SK-N-SH treated with all-trans-retinoic acid at 6 μM for 48 hours (cell line): ENCODE measurements around the gene KRT20.
A peak's percentile ranks its signal among the peaks of the same experiment; 100 is the strongest.
"Not testable (repeated sequence)": the region's sequence is repeated elsewhere in the genome, so short reads cannot be mapped to it uniquely, and the experiment has no call there.

Experiments
- ATAC-seq: fragments of 200-7000 bp; cut with Tn5 transposase; 3 replicates; pipeline ENCODE4 v1.9.1; 2020; ENCODE audit warnings: mild to moderate bottlenecking, moderate library complexity
- ARNTL ChIP-seq: fragments of 450-650 bp; formaldehyde crosslinking; IDR thresholded peaks from 2 replicates; pipeline ENCODE4 v1.5.0; 2020; ENCODE audit warnings: low read depth, mild to moderate bottlenecking, moderate library complexity, borderline replicate concordance
- BACH2 ChIP-seq: fragments of 250-450 bp; sonication (Bioruptor Pico); IDR thresholded peaks from 2 replicates; pipeline ENCODE4 v1.9.0; 2021; ENCODE audit warnings: mild to moderate bottlenecking, borderline replicate concordance
- CSDC2 ChIP-seq: fragments of 250-450 bp; sonication (Bioruptor Pico); IDR thresholded peaks from 2 replicates; pipeline ENCODE4 v1.5.0; 2020; ENCODE audit warnings: mild to moderate bottlenecking, moderate library complexity
- ESRRG ChIP-seq: fragments of 250-450 bp; sonication (Bioruptor Pico); IDR thresholded peaks from 2 replicates; pipeline ENCODE4 v1.6.1; 2021; ENCODE audit warnings: mild to moderate bottlenecking
- GLIS3 ChIP-seq: fragments of 250-450 bp; sonication (Bioruptor Pico); IDR thresholded peaks from 2 replicates; pipeline ENCODE4 v1.5.0; 2020; ENCODE audit warnings: mild to moderate bottlenecking, moderate library complexity
- ISL1 ChIP-seq: fragments of 250-450 bp; sonication (Bioruptor Pico); IDR thresholded peaks from 2 replicates; pipeline ENCODE4 v2.1.2; 2022; ENCODE audit warnings: mild to moderate bottlenecking, moderate library complexity
- PPARA ChIP-seq: fragments of 250-450 bp; sonication (Bioruptor Pico); IDR thresholded peaks from 2 replicates; pipeline ENCODE4 v1.5.0; 2020; ENCODE audit warnings: mild to moderate bottlenecking, borderline replicate concordance
- SNAI2 ChIP-seq: fragments of 250-450 bp; sonication (Bioruptor Pico); IDR thresholded peaks from 2 replicates; pipeline ENCODE4 v1.5.0; 2020; ENCODE audit warnings: mild to moderate bottlenecking, moderate library complexity
- TOX ChIP-seq: fragments of 250-450 bp; sonication (Bioruptor Pico); IDR thresholded peaks from 2 replicates; pipeline ENCODE4 v1.8.0; 2021; ENCODE audit warnings: mild to moderate bottlenecking, moderate library complexity, borderline replicate concordance
- ZC3H10 ChIP-seq: fragments of 250-450 bp; sonication (Bioruptor Pico); IDR thresholded peaks from 2 replicates; pipeline ENCODE4 v1.5.1; 2021; ENCODE audit warnings: mild to moderate bottlenecking, moderate library complexity
- ZFP3 ChIP-seq: fragments of 250-450 bp; sonication (Bioruptor Pico); IDR thresholded peaks from 2 replicates; pipeline ENCODE4 v1.5.0; 2020; ENCODE audit warnings: mild to moderate bottlenecking, moderate library complexity
- ZFP30 ChIP-seq: fragments of 450-650 bp; formaldehyde crosslinking; IDR thresholded peaks from 2 replicates; pipeline ENCODE4 v1.5.0; 2022; ENCODE audit warnings: mild to moderate bottlenecking, moderate library complexity
- ZNF565 ChIP-seq: fragments of 450-650 bp; formaldehyde crosslinking; conservative IDR thresholded peaks from 2 replicates; pipeline ENCODE4 v1.5.0; 2020; ENCODE audit warnings: low read depth, mild to moderate bottlenecking, moderate library complexity
- ZNF70 ChIP-seq: fragments of 450-650 bp; formaldehyde crosslinking; IDR thresholded peaks from 2 replicates; pipeline ENCODE4 v1.5.0; 2020; ENCODE audit warnings: mild to moderate bottlenecking, moderate library complexity
- ZNF8 ChIP-seq: fragments of 450-650 bp; formaldehyde crosslinking; IDR thresholded peaks from 2 replicates; pipeline ENCODE4 v1.5.0; 2020; ENCODE audit warnings: mild to moderate bottlenecking, moderate library complexity
- TF ChIP-seq, protein P1 (sequence below): fragments of 250-450 bp; sonication (Bioruptor Pico); IDR thresholded peaks from 2 replicates; pipeline ENCODE4 v1.8.0; 2021; ENCODE audit warnings: low read depth, mild to moderate bottlenecking, moderate library complexity, borderline replicate concordance
- TF ChIP-seq, protein P2 (sequence below): fragments of 250-450 bp; sonication (Bioruptor Pico); IDR thresholded peaks from 2 replicates; pipeline ENCODE4 v1.8.0; 2020; ENCODE audit warnings: mild to moderate bottlenecking, moderate library complexity, borderline replicate concordance
- TF ChIP-seq, protein P3 (sequence below): fragments of 250-450 bp; sonication (Bioruptor Pico); IDR thresholded peaks from 2 replicates; pipeline ENCODE4 v1.5.1; 2020; ENCODE audit warnings: low read depth, mild to moderate bottlenecking, moderate library complexity
- TF ChIP-seq, protein P4 (sequence below): fragments of 250-450 bp; sonication (Bioruptor Pico); IDR thresholded peaks from 2 replicates; pipeline ENCODE4 v1.5.0; 2020; ENCODE audit warnings: mild to moderate bottlenecking, moderate library complexity

The KRT20 gene

DNA sequence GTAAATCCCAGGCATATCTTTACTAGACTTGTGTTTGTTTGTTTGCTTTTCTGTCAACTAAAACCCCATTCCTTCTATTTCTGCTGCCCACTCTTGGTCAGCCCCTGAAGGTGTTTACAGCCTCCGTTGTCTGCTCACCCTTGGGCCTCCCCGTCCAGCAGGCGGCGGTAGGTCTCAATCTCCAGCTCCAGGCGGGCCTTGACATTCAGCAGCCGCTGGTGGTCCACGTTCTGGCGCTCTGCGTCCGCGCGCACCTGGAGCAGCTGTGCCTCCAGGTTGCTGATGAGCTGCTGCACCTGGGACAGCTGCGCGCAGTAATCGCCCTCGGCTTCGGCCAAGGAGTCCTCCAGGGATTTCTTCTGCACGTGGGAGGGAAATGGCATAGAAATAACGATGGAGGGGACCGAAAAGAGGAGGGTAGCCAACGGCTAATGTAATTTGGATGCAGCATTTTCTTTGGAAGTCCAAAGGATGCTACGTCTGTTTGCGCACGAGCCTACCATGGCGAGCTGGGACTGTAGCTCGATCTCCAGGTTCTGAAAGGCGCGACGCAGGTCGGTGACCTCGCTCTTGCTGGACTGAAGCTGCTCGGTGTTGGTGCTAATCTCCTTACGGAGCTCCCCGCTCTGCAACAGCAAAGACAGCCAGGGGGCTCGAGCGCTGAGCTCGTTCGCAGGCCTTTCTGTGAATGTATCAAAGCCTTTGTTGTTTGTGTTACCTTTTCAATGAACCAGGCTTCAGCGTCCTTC lies 21.9 kb downstream of the KRT20 start (continued):
- TF ChIP-seq ZNF8 (CRISPR knock-in tag): no peak
- TF ChIP-seq BACH2 (CRISPR knock-in tag): no peak
- no peak for TF ChIP-seq ZC3H10 (CRISPR knock-in tag)
- TF ChIP-seq TOX (CRISPR knock-in tag): no peak
- no peak for TF ChIP-seq SNAI2 (CRISPR knock-in tag)
- TF ChIP-seq, protein P1, sequence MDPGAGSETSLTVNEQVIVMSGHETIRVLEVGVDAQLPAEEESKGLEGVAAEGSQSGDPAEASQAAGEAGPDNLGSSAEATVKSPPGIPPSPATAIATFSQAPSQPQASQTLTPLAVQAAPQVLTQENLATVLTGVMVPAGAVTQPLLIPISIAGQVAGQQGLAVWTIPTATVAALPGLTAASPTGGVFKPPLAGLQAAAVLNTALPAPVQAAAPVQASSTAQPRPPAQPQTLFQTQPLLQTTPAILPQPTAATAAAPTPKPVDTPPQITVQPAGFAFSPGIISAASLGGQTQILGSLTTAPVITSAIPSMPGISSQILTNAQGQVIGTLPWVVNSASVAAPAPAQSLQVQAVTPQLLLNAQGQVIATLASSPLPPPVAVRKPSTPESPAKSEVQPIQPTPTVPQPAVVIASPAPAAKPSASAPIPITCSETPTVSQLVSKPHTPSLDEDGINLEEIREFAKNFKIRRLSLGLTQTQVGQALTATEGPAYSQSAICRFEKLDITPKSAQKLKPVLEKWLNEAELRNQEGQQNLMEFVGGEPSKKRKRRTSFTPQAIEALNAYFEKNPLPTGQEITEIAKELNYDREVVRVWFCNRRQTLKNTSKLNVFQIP (CRISPR knock-in tag): no peak
- TF ChIP-seq ESRRG (CRISPR knock-in tag): no peak
- no peak for TF ChIP-seq ZFP30
- TF ChIP-seq ZNF70: no peak
- TF ChIP-seq ISL1 (CRISPR knock-in tag): no peak

DNA sequence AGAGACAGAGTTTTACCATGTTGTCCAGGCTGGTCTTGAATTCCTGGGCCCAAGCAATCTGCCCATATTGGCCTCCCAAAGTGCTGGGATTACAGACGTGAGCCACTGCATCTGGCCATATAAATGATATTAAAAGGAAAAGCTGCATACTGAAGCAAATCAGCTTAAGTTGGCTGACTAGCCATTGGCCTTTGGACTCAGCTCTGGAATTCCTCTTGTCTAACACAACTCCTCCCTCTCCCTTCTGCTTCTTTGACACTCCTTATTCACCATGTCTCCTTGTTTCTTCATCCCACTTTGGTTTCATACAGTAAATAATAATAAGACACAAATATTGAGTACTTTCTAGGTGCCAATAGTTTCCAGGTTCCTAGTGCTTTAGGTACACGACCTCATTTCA lies 25.5 kb downstream of the KRT20 start:
- no peak for ATAC-seq
- TF ChIP-seq, protein P2, sequence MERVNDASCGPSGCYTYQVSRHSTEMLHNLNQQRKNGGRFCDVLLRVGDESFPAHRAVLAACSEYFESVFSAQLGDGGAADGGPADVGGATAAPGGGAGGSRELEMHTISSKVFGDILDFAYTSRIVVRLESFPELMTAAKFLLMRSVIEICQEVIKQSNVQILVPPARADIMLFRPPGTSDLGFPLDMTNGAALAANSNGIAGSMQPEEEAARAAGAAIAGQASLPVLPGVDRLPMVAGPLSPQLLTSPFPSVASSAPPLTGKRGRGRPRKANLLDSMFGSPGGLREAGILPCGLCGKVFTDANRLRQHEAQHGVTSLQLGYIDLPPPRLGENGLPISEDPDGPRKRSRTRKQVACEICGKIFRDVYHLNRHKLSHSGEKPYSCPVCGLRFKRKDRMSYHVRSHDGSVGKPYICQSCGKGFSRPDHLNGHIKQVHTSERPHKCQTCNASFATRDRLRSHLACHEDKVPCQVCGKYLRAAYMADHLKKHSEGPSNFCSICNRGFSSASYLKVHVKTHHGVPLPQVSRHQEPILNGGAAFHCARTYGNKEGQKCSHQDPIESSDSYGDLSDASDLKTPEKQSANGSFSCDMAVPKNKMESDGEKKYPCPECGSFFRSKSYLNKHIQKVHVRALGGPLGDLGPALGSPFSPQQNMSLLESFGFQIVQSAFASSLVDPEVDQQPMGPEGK: no peak
- TF ChIP-seq ZFP30 (no peak), PPARA (no peak), ISL1 (CRISPR knock-in tag) (no peak), GLIS3 (CRISPR knock-in tag) (no peak), ZFP3 (CRISPR knock-in tag) (no peak), ZNF8 (CRISPR knock-in tag) (no peak), ZC3H10 (CRISPR knock-in tag) (no peak), TOX (CRISPR knock-in tag) (no peak), ARNTL (no peak), ZNF565 (CRISPR knock-in tag) (no peak), CSDC2 (CRISPR knock-in tag) (no peak), ESRRG (CRISPR knock-in tag) (no peak), BACH2 (CRISPR knock-in tag) (no peak), ZNF70 (no peak)
- TF ChIP-seq, protein P1 (CRISPR knock-in tag): no peak
- TF ChIP-seq, protein P3, sequence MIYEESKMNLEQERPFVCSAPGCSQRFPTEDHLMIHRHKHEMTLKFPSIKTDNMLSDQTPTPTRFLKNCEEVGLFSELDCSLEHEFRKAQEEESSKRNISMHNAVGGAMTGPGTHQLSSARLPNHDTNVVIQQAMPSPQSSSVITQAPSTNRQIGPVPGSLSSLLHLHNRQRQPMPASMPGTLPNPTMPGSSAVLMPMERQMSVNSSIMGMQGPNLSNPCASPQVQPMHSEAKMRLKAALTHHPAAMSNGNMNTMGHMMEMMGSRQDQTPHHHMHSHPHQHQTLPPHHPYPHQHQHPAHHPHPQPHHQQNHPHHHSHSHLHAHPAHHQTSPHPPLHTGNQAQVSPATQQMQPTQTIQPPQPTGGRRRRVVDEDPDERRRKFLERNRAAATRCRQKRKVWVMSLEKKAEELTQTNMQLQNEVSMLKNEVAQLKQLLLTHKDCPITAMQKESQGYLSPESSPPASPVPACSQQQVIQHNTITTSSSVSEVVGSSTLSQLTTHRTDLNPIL: no peak
- TF ChIP-seq, all 23 proteins: peak for 0

DNA sequence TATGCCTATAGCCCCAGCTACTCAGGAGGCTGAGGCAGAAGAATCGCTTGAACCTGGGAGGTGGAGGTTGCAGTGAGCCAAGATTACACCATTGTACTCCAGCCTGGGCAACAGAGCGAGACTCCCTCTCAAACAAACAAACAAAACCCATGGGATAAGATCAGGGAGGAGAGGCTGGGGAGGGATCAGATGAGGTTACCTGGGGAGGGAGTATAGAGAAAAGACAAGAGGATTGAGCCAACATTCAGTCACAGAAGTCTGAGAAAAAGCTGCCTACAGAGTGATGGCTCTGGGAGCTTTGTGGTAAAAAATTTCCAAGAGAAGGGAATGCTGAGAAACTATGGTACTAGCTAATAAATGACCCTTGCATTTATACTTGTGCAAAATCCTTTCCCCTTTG lies 26.4 kb downstream of the KRT20 start:
- not testable (repeated sequence) for ATAC-seq

DNA sequence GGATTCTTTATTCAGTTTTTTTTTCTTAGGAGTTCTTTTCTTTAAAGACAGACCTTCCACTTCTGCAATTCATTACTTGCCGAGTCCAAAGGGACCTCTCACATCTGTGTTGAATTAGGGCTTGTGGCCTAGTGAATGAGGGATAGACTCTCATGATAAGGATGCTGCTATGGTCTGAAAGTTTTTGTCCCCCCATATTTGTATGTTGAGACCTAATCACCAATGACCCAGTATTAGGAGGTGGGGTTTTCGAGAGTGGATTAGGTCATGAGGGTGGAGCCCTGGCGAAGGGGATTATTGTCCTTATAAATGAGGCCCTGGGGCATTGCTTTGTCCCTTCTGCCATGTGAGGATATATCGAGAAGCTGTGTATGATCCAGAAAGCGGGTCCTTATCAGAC lies 27.5 kb downstream of the KRT20 start:
- peak; percentile 46; the same call in 2 of the 3 replicates for ATAC-seq
- TF ChIP-seq ISL1 (CRISPR knock-in tag) (no peak), ZNF70 (no peak), ARNTL (no peak), CSDC2 (CRISPR knock-in tag) (no peak), ESRRG (CRISPR knock-in tag) (no peak)
- TF ChIP-seq, protein P1 (CRISPR knock-in tag): no peak
- TF ChIP-seq, protein P2: no peak
- TF ChIP-seq, protein P3: no peak
- TF ChIP-seq, protein P4, sequence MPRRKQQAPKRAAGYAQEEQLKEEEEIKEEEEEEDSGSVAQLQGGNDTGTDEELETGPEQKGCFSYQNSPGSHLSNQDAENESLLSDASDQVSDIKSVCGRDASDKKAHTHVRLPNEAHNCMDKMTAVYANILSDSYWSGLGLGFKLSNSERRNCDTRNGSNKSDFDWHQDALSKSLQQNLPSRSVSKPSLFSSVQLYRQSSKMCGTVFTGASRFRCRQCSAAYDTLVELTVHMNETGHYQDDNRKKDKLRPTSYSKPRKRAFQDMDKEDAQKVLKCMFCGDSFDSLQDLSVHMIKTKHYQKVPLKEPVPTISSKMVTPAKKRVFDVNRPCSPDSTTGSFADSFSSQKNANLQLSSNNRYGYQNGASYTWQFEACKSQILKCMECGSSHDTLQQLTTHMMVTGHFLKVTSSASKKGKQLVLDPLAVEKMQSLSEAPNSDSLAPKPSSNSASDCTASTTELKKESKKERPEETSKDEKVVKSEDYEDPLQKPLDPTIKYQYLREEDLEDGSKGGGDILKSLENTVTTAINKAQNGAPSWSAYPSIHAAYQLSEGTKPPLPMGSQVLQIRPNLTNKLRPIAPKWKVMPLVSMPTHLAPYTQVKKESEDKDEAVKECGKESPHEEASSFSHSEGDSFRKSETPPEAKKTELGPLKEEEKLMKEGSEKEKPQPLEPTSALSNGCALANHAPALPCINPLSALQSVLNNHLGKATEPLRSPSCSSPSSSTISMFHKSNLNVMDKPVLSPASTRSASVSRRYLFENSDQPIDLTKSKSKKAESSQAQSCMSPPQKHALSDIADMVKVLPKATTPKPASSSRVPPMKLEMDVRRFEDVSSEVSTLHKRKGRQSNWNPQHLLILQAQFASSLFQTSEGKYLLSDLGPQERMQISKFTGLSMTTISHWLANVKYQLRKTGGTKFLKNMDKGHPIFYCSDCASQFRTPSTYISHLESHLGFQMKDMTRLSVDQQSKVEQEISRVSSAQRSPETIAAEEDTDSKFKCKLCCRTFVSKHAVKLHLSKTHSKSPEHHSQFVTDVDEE (CRISPR knock-in tag): no peak
- TF ChIP-seq, all 23 proteins: peak for 0
